ENCODE results near the gene FAM222B. TPM values are rescaled to one million over a fixed set of nuclear protein-coding genes. Genes with fewer than 3 reads are reported as not detected.

Gene FAM222B
- total RNA-seq, 1 donor from 2014 or later, result 14.2 TPM

DNA sequence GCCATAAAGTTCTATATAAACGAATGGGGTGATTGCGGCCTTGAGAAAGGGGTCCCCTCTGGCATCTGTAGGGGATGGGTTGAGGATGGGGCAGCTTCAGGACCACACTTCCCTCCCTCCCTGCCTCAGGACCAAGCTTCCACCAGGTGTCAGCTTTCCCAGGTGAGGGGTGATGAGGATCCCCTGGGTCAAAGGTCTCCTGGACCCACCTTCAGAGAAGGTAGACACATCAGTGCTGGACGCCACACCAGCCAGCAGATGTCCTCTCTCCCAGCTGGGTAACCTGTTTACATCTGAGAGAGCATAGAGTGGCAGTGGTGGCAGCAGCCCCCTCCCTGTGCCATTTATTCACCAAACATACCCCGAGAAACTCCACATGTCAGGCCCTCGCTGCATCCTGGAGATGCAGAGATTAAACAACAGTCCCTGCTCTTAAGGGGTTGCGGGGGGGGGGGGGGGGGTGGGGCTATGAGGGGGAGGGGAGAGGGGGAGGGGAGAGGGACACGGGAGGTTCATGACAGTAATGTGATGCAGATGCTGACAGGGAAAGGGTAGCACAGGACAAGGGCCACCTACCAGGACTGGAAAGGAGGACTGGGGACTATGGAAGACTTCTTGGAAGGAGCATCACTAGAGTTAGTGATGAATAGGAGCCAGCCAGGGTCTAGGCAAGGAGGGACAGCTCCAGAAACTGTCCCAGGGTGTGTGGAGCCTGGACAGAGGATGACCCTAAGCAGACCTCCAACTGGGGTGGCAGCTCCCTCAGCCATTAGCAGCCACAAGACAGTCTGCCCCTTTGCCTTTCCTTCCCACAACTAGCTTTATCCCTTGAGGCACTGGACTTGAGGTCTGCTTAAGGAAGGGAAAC, 135.9 kb downstream of the FAM222B start:
- intact Hi-C loops (cut with DNase I), result no loop called here
- peaks cover 16% of the 10 kb centered on the region for H3K4me1 ChIP-seq
- H3K27me3 ChIP-seq, result no peaks in the 10 kb centered on the region
- no peaks in the 10 kb centered on the region for H3K9me3 ChIP-seq
- TF ChIP-seq POLR2A (IDR thresholded peaks at IDR 0.05) (no peak), POLR2AphosphoS5 (IDR thresholded peaks at IDR 0.05; ENCODE audit: insufficient read depth in 1 of 2, low read depth in 1 of 2) (no peak), CTCF (IDR thresholded peaks at IDR 0.05) (no peak)
- H3K36me3 ChIP-seq, result peaks cover 0 to 29% of the 10 kb centered on the region in 2 donors
- no peak overlapping the region for H3K27ac ChIP-seq
- DNase-seq (ENCODE audit: extremely low spot score in 2 of 2), result no peak
- H3K4me3 ChIP-seq, result no peak overlapping the region

MicroRNAs encoded within 50 kb of the gene (microRNA counts, 767-probe panel; counts per million panel counts)
- microRNA hsa-miR-144-3p, result 3,915 to 3,921 counts per million in 2 donors
- microRNA hsa-miR-451a, result 5,913 to 6,298 counts per million in 2 donors

Small RNA genes lying within 50 kb of the gene (microRNA-seq; reads per million reads assigned to microRNA genes)
- gene MIR451B (ENCODE audit: borderline number of aligned reads, borderline replicate concordance), result not detected

Small RNA genes lying within 50 kb of the gene (small RNA-seq; reads per million reads assigned to genes)
- gene RF00019 (not detected), gene SNORD42A (not detected), gene SNORD42B (not detected), gene SNORD4A (not detected), gene SNORD4B (not detected)

Other genes with a start within 250 kb of the FAM222B start
- gene SPAG5, start 243.8 kb downstream of the FAM222B start, total RNA-seq, result 8.3 TPM
- 21.6 TPM for gene RSKR, start 228.6 kb downstream of the FAM222B start, total RNA-seq
- 65.6 TPM for gene BLTP2, start 197.6 kb downstream of the FAM222B start, total RNA-seq
- gene SDF2, start 180.9 kb downstream of the FAM222B start, total RNA-seq, result 33.1 TPM
- 89.6 TPM for gene SUPT6H, start 180.6 kb downstream of the FAM222B start, total RNA-seq
- 1.5 TPM for gene PROCA1, start 130.9 kb downstream of the FAM222B start, total RNA-seq
- 195 TPM for gene RAB34, start 124.9 kb downstream of the FAM222B start, total RNA-seq
- gene RPL23A, start 122.8 kb downstream of the FAM222B start, total RNA-seq, result 600 TPM
- gene TLCD1, start 116.6 kb downstream of the FAM222B start, total RNA-seq, result 2.9 TPM
- 0.98 TPM for gene NEK8, start 114.0 kb downstream of the FAM222B start, total RNA-seq
- gene TRAF4, start 98.8 kb downstream of the FAM222B start, total RNA-seq, result 26.5 TPM
- gene ERAL1, start 12.2 kb upstream of the FAM222B start, total RNA-seq, result 44.9 TPM
- 56.2 TPM for gene FLOT2, start 54.9 kb upstream of the FAM222B start, total RNA-seq
- gene DHRS13, start 60.3 kb upstream of the FAM222B start, total RNA-seq, result 11.8 TPM
- gene PHF12, start 108.7 kb upstream of the FAM222B start, total RNA-seq, result 54.5 TPM
- not detected for gene SEZ6, start 163.2 kb upstream of the FAM222B start, total RNA-seq
- 1.7 TPM for gene PIPOX, start 200.4 kb upstream of the FAM222B start, total RNA-seq